ENCODE measurements around the gene DIPK1A.

The DIPK1A gene

GRCh38 chr1:92803140-92803887 is 157.9 kb downstream of the DIPK1A start:
- no peak for DNase-seq

- no peak for DNase-seq
These were observed 163.3 kb downstream of the DIPK1A start for GRCh38 chr1:92797961-92798360.

GRCh38 chr1:92797297-92797696 is 164.0 kb downstream of the DIPK1A start:
- no peak for DNase-seq

- DNase-seq, result no peak
These were observed 166.1 kb downstream of the DIPK1A start for GRCh38 chr1:92795166-92795565.

- no peak for DNase-seq
These were observed 168.9 kb downstream of the DIPK1A start for GRCh38 chr1:92792340-92792782.
